Measurements from ENCODE around the gene TP53BP2.
"Not testable (repeated sequence)": the region's sequence is repeated elsewhere in the genome, so short reads cannot be mapped to it uniquely, and the experiment has no call there.

TP53BP2 gene

GRCh38 chr1:223829678-223830077 is 16.1 kb downstream of the TP53BP2 start:
- no peak for DNase-seq

- no peak for DNase-seq
Measured at GRCh38 chr1:223828162-223828848, 17.4 kb downstream of the TP53BP2 start.

GRCh38 chr1:223827193-223827663 is 18.5 kb downstream of the TP53BP2 start:
- no peak for DNase-seq

- DNase-seq: no peak
Measured at GRCh38 chr1:223825767-223826748, 19.7 kb downstream of the TP53BP2 start.

- no peak for DNase-seq
Measured at GRCh38 chr1:223824712-223825111, 21.0 kb downstream of the TP53BP2 start.

- DNase-seq: no peak
Measured at GRCh38 chr1:223824287-223824686, 21.5 kb downstream of the TP53BP2 start.

- no peak for DNase-seq
Measured at GRCh38 chr1:223820971-223821370, 24.8 kb downstream of the TP53BP2 start.

GRCh38 chr1:223820515-223820858 is 25.3 kb downstream of the TP53BP2 start:
- DNase-seq: no peak

- DNase-seq: no peak
Measured at GRCh38 chr1:223819730-223820514, 25.8 kb downstream of the TP53BP2 start.

GRCh38 chr1:223817265-223817664 is 28.5 kb downstream of the TP53BP2 start:
- not testable (repeated sequence) for DNase-seq

GRCh38 chr1:223815865-223816264 is 29.9 kb downstream of the TP53BP2 start:
- DNase-seq: no peak

- no peak for DNase-seq
Measured at GRCh38 chr1:223815020-223815853, 30.5 kb downstream of the TP53BP2 start.

- DNase-seq: no peak
Measured at GRCh38 chr1:223813645-223814044, 32.1 kb downstream of the TP53BP2 start.

GRCh38 chr1:223811634-223812101 is 34.1 kb downstream of the TP53BP2 start:
- no peak for DNase-seq

GRCh38 chr1:223810586-223810985 is 35.2 kb downstream of the TP53BP2 start:
- no peak for DNase-seq

- DNase-seq: not testable (repeated sequence)
Measured at GRCh38 chr1:223809905-223810304, 35.8 kb downstream of the TP53BP2 start.

- DNase-seq: no peak
Measured at GRCh38 chr1:223803211-223803610, 42.5 kb downstream of the TP53BP2 start.

- DNase-seq: no peak
Measured at GRCh38 chr1:223802602-223803001, 43.1 kb downstream of the TP53BP2 start.

GRCh38 chr1:223802032-223802431 is 43.7 kb downstream of the TP53BP2 start:
- DNase-seq: no peak

- no peak for DNase-seq
Measured at GRCh38 chr1:223796210-223796609, 49.5 kb downstream of the TP53BP2 start.

GRCh38 chr1:223794136-223794880 is 51.4 kb downstream of the TP53BP2 start:
- no peak for DNase-seq
